Mucosa of rectum (tissue), 2 donors: Measurements from ENCODE around the gene SCGB1A1.
A peak's percentile ranks its signal among the peaks of the same experiment; 100 is the strongest.

Source experiments
- H3K27ac ChIP-seq, 2 donors: one replicate each; pipeline ENCODE4 v1.7.0; 2013; ENCODE audit warnings: inconsistent platforms in 2 of 2, low read depth in 2 of 2, low read length in 2 of 2
- H3K27me3 ChIP-seq, 2 donors: one replicate each; pipeline ENCODE4 v1.7.0; 2013; ENCODE audit warnings: low read length in 2 of 2; ENCODE audit not compliant: control insufficient read depth in 2 of 2, insufficient read depth in 2 of 2
- H3K36me3 ChIP-seq, 2 donors: one replicate each; pipeline ENCODE4 v1.7.0; 2013; ENCODE audit warnings: low read length in 2 of 2; ENCODE audit not compliant: control insufficient read depth in 2 of 2, insufficient read depth in 2 of 2
- H3K4me1 ChIP-seq, 2 donors: one replicate each; pipeline ENCODE4 v1.7.0; 2013; ENCODE audit warnings: low read length in 2 of 2, mild to moderate bottlenecking in 1 of 2; ENCODE audit not compliant: control insufficient read depth in 2 of 2, insufficient read depth in 2 of 2
- H3K4me3 ChIP-seq, 2 donors: one replicate each; pipeline ENCODE4 v1.7.0; 2013; ENCODE audit warnings: low read length in 2 of 2
- H3K9ac ChIP-seq, 2 donors: one replicate each; pipeline ENCODE4 v1.7.0; 2013; ENCODE audit warnings: low read length in 2 of 2, low read depth in 1 of 2, mild to moderate bottlenecking in 1 of 2
- H3K9me3 ChIP-seq, 2 donors: one replicate each; pipeline ENCODE4 v1.7.0; 2013; ENCODE audit warnings: low read length in 2 of 2; ENCODE audit not compliant: control insufficient read depth in 2 of 2
- donor health status: healthy.
- donor health status: Normal muscosa, but diverticular disease.

The SCGB1A1 gene

DNA sequence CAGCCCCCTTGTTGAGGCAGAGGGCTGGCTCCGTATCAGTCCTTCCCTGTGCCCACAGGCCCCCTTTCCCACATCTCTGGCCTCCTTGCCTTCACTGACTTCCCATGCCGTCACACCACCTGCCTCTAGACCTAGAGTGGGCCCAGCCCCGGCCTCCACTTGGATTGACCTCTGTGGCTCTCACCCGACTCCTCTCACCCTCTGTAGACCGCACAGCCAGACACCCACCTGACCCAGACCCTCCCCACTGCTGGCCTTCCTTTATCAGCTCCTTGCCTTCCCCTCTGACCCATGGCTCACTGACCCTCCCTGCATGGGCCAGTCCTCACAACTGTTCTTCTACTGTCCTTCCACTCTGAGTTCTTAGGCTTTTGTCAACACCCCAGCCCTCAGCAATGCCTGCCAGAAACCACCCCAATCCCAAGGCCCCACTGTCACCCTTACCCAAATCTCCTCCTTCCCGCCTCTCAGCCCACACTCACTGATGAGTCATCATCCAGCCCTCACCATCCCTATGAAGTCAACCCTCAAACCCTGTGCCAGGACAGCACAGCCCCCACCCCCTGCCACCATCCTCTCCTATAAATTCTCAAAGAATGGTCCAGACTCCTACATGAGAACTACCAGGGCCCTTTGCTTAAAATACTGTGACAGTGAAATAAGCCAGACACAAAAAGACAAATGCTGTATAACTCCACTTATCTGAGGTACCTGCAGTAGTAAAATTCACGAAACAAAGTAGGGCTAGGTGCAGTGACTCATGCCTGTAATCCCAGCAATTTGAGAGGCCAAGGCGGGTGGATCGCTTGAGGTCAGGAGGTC is 53.4 kb downstream of the SCGB1A1 start:
- Histone ChIP-seq H3K4me1 (peaks cover 0 to 2% of the 10 kb centered on the region in 2 donors), H3K36me3 (no peaks in the 10 kb centered on the region), H3K27ac (peak overlapping the region in 1 of 2 donors; percentile 28), H3K9me3 (no peaks in the 10 kb centered on the region), H3K4me3 (no peak overlapping the region), H3K9ac (no peak overlapping the region), H3K27me3 (no peaks in the 10 kb centered on the region)
